ENCODE results near the gene PHKG1. TPM values are rescaled to one million over a fixed set of nuclear protein-coding genes. Genes with fewer than 3 reads are reported as not detected.
A peak's percentile ranks its signal among the peaks of the same experiment; 100 is the strongest.
"Not testable (repeated sequence)": the region's sequence is repeated elsewhere in the genome, so short reads cannot be mapped to it uniquely, and the experiment has no call there.

PHKG1 gene
- total RNA-seq, 1 experiment from 2014 or later: 3.9 TPM

- H3K4me3 ChIP-seq: no peak overlapping the region
- H3K4me1 ChIP-seq (replicated peaks; ENCODE audit: insufficient read depth): peaks cover 12% of the 10 kb centered on the region
- H3K9me3 ChIP-seq (ENCODE audit: insufficient read depth, low read depth): no peaks in the 10 kb centered on the region
- intact Hi-C loops (cut with micrococcal nuclease; ENCODE audit: unreplicated experiment): no loop called here
- no TSS peak for BruUV-seq (replicated peaks)
- TF ChIP-seq CTCF (conservative IDR thresholded peaks at IDR 0.05) (0 out of 2 replicates have a peak, but pooled peaks have one; percentile 28), EZH2 (IDR thresholded peaks at IDR 0.05; ENCODE audit: low read depth) (no peak)
- DNase-seq: no peak
- H3K27ac ChIP-seq: no peak overlapping the region
- H2AFZ ChIP-seq: no peak overlapping the region
- H3K36me3 ChIP-seq (ENCODE audit: low read depth): peaks cover 53% of the 10 kb centered on the region
- H3K9me2 ChIP-seq (ENCODE audit: insufficient read depth): no peaks in the 10 kb centered on the region
- H4K20me1 ChIP-seq (ENCODE audit: insufficient read depth): peaks cover 56% of the 10 kb centered on the region
- ChIA-PET CTCF (no interaction called here), POLR2A (ENCODE audit: unreplicated experiment) (interaction anchor here (0.6 kb wide), 1 partner anchor 135 kb away, joined by 3 read pairs; no protein-coding TSS in a partner anchor)
- no peak overlapping the region for H3K4me2 ChIP-seq
- peaks cover 29% of the 10 kb centered on the region for H3K79me2 ChIP-seq (ENCODE audit: low read depth)
- H3F3A ChIP-seq (ENCODE audit: insufficient read depth, low read depth): peaks cover 86% of the 10 kb centered on the region
- H3K27me3 ChIP-seq (ENCODE audit: insufficient read depth, low read depth): no peaks in the 10 kb centered on the region
Measured at GRCh38 chr7:56099653-56100052, 6.9 kb upstream of the PHKG1 start.

GRCh38 chr7:56098187-56099008 is 5.6 kb upstream of the PHKG1 start:
- intact Hi-C loops (cut with micrococcal nuclease; ENCODE audit: unreplicated experiment); H3K4me1 ChIP-seq (replicated peaks; ENCODE audit: insufficient read depth): not testable (repeated sequence)
- peaks cover 17% of the 10 kb centered on the region for H3K79me2 ChIP-seq (ENCODE audit: low read depth)

GRCh38 chr7:56097700-56098099 is 4.9 kb upstream of the PHKG1 start:
- intact Hi-C loops (cut with micrococcal nuclease; ENCODE audit: unreplicated experiment): no loop called here
- CTCF ChIA-PET: no interaction called here

More at GRCh38 chr7:56098187-56099008, 5.6 kb upstream of the PHKG1 start:
- H3K9me2 ChIP-seq (ENCODE audit: insufficient read depth); H3K27me3 ChIP-seq (ENCODE audit: insufficient read depth, low read depth); H3K27ac ChIP-seq; H3K9me3 ChIP-seq (ENCODE audit: insufficient read depth, low read depth); DNase-seq; H3K4me3 ChIP-seq; H3K4me2 ChIP-seq; CTCF ChIA-PET; POLR2A ChIA-PET (ENCODE audit: unreplicated experiment); BruUV-seq (replicated peaks); H2AFZ ChIP-seq: not testable (repeated sequence)
- Histone ChIP-seq H3F3A (ENCODE audit: insufficient read depth, low read depth) (peaks cover 74% of the 10 kb centered on the region), H4K20me1 (ENCODE audit: insufficient read depth) (peaks cover 43% of the 10 kb centered on the region), H3K36me3 (ENCODE audit: low read depth) (peaks cover 44% of the 10 kb centered on the region)

GRCh38 chr7:56092388-56092787 is 364 bp downstream of the PHKG1 start:
- H3K4me3 ChIP-seq; H3K9me2 ChIP-seq (ENCODE audit: insufficient read depth); H4K20me1 ChIP-seq (ENCODE audit: insufficient read depth); POLR2A ChIA-PET (ENCODE audit: unreplicated experiment); H3K79me2 ChIP-seq (ENCODE audit: low read depth); H3K27me3 ChIP-seq (ENCODE audit: insufficient read depth, low read depth); H2AFZ ChIP-seq; BruUV-seq (replicated peaks); H3K4me1 ChIP-seq (replicated peaks; ENCODE audit: insufficient read depth); H3K27ac ChIP-seq; H3K36me3 ChIP-seq (ENCODE audit: low read depth); H3K9me3 ChIP-seq (ENCODE audit: insufficient read depth, low read depth); DNase-seq; H3K4me2 ChIP-seq: not testable (repeated sequence)
- intact Hi-C loops (cut with micrococcal nuclease; ENCODE audit: unreplicated experiment): loop anchor here (5.0 kb wide), 1 partner anchor 810 kb away; no protein-coding TSS in a partner anchor
- CTCF ChIA-PET: interaction anchor here (0.5 to 0.8 kb wide), 4 partner anchors 129 to 1261 kb away, joined by 3 read pairs; no protein-coding TSS in a partner anchor
- peaks cover 23% of the 10 kb centered on the region; the same call in 1 of the 2 replicates for H3F3A ChIP-seq (ENCODE audit: insufficient read depth, low read depth)

More at GRCh38 chr7:56097700-56098099, 4.9 kb upstream of the PHKG1 start:
- peak in 1 of 2 experiments; percentile 70 for DNase-seq
- Histone ChIP-seq H3K79me2 (ENCODE audit: low read depth) (peaks cover 10% of the 10 kb centered on the region), H3K27ac (no peak overlapping the region), H3K4me2 (no peak overlapping the region), H3K9me2 (ENCODE audit: insufficient read depth) (no peaks in the 10 kb centered on the region), H3K4me1 (replicated peaks; ENCODE audit: insufficient read depth) (no peaks in the 10 kb centered on the region), H3K27me3 (ENCODE audit: insufficient read depth, low read depth) (no peaks in the 10 kb centered on the region), H4K20me1 (ENCODE audit: insufficient read depth) (peaks cover 36% of the 10 kb centered on the region), H3F3A (ENCODE audit: insufficient read depth, low read depth) (peaks cover 67% of the 10 kb centered on the region), H3K9me3 (ENCODE audit: insufficient read depth, low read depth) (no peaks in the 10 kb centered on the region), H3K4me3 (no peak overlapping the region), H3K36me3 (ENCODE audit: low read depth) (peaks cover 37% of the 10 kb centered on the region), H2AFZ (no peak overlapping the region)
- no TSS peak for BruUV-seq (replicated peaks)
- no peak for TF ChIP-seq CTCF (conservative IDR thresholded peaks at IDR 0.05)
- no peak for TF ChIP-seq EZH2 (IDR thresholded peaks at IDR 0.05; ENCODE audit: low read depth)
- POLR2A ChIA-PET (ENCODE audit: unreplicated experiment): no interaction called here

All from PC-9 (cell line).